ENCODE measurements around the gene PARD3B.

Gene PARD3B

DNA sequence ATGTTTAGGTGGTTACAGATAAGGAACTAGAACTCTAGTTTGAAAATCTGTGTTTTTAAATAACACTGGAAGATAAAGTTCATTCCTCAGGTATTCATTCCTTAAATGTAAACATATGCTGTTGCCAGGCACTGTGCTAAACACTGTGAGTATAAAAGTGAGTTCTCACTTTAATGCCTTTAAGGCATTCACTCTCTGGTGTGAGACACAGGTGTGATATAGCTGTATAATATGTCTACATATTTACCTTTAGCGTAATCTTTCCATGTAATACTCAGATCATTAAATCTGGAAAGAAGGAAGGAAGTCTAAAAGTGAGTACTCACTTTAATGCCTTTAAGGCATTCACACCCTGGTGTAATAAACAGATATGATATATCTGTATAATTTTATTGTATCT is 472.6 kb downstream of the PARD3B start:
- no peak overlapping the region for H3K27ac Mint-ChIP-seq
- no peak overlapping the region for H3K4me3 Mint-ChIP-seq
- H3K27me3 Mint-ChIP-seq (ENCODE audit: low read depth) = no peaks in the 10 kb centered on the region
- no peaks in the 10 kb centered on the region for H3K36me3 Mint-ChIP-seq (ENCODE audit: low read depth)
- TF ChIP-seq, protein P1, sequence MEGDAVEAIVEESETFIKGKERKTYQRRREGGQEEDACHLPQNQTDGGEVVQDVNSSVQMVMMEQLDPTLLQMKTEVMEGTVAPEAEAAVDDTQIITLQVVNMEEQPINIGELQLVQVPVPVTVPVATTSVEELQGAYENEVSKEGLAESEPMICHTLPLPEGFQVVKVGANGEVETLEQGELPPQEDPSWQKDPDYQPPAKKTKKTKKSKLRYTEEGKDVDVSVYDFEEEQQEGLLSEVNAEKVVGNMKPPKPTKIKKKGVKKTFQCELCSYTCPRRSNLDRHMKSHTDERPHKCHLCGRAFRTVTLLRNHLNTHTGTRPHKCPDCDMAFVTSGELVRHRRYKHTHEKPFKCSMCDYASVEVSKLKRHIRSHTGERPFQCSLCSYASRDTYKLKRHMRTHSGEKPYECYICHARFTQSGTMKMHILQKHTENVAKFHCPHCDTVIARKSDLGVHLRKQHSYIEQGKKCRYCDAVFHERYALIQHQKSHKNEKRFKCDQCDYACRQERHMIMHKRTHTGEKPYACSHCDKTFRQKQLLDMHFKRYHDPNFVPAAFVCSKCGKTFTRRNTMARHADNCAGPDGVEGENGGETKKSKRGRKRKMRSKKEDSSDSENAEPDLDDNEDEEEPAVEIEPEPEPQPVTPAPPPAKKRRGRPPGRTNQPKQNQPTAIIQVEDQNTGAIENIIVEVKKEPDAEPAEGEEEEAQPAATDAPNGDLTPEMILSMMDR (IDR thresholded peaks at IDR 0.05; ENCODE audit: unreplicated experiment in 3 of 3) = no peak
- H3K9me3 Mint-ChIP-seq = no peaks in the 10 kb centered on the region
- peaks cover 16% of the 10 kb centered on the region for H3K4me1 Mint-ChIP-seq

- Mint-ChIP-seq H3K27ac (no peak overlapping the region), H3K36me3 (ENCODE audit: low read depth) (no peaks in the 10 kb centered on the region), H3K27me3 (ENCODE audit: low read depth) (no peaks in the 10 kb centered on the region), H3K4me1 (peaks cover 13% of the 10 kb centered on the region), H3K4me3 (no peak overlapping the region), H3K9me3 (no peaks in the 10 kb centered on the region)
- TF ChIP-seq, protein P1 (IDR thresholded peaks at IDR 0.05; ENCODE audit: unreplicated experiment in 3 of 3) = no peak
Observed at GRCh38 chr2:205020673-205021072, 475.4 kb downstream of the PARD3B start.

GRCh38 chr2:205022841-205023240 is 477.6 kb downstream of the PARD3B start:
- Mint-ChIP-seq H3K36me3 (ENCODE audit: low read depth) (no peaks in the 10 kb centered on the region), H3K4me3 (no peak overlapping the region), H3K27me3 (ENCODE audit: low read depth) (no peaks in the 10 kb centered on the region), H3K9me3 (no peaks in the 10 kb centered on the region), H3K4me1 (peaks cover under 1% of the 10 kb centered on the region), H3K27ac (no peak overlapping the region)
- TF ChIP-seq, protein P1 (IDR thresholded peaks at IDR 0.05; ENCODE audit: unreplicated experiment in 3 of 3) = no peak

DNA sequence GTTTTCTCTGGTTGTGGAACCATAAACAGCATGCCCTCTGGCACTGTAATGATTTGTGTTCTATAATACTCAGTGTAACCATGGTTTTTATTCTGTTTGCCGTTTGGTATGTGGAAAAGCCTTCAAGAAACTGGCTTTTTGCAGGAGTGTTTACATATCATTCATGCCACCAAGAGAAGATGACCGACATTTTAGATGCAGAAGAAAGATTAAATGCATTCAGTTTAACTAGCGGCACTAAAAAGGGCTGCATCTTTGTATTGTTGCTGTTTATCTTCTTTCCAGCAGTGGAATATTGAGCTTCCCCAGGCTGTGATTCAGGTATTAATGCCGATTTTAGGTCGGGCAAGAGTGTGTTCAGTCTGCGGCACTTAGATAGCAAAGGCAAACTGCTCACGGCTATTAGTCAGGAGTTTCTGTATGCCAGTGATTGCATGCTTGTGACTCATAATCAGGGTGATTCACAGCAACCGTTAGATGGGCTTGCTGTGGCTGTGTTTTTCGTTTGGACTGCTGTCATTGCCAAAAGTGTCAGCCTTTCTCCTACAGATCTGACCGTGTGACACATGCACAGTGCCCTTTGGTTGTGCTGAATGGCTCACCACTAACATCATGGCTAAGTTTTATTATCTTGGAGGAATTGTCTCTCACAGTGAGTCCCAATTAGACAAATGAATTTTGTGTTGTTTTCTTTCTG is 479.7 kb downstream of the PARD3B start:
- H3K9me3 Mint-ChIP-seq = peaks cover 3% of the 10 kb centered on the region
- no peak overlapping the region for H3K27ac Mint-ChIP-seq
- TF ChIP-seq, protein P1 (IDR thresholded peaks at IDR 0.05; ENCODE audit: unreplicated experiment in 3 of 3) = no peak
- no peaks in the 10 kb centered on the region for H3K4me1 Mint-ChIP-seq
- H3K4me3 Mint-ChIP-seq = no peak overlapping the region
- peaks cover 4% of the 10 kb centered on the region for H3K36me3 Mint-ChIP-seq (ENCODE audit: low read depth)
- H3K27me3 Mint-ChIP-seq (ENCODE audit: low read depth) = no peaks in the 10 kb centered on the region

DNA sequence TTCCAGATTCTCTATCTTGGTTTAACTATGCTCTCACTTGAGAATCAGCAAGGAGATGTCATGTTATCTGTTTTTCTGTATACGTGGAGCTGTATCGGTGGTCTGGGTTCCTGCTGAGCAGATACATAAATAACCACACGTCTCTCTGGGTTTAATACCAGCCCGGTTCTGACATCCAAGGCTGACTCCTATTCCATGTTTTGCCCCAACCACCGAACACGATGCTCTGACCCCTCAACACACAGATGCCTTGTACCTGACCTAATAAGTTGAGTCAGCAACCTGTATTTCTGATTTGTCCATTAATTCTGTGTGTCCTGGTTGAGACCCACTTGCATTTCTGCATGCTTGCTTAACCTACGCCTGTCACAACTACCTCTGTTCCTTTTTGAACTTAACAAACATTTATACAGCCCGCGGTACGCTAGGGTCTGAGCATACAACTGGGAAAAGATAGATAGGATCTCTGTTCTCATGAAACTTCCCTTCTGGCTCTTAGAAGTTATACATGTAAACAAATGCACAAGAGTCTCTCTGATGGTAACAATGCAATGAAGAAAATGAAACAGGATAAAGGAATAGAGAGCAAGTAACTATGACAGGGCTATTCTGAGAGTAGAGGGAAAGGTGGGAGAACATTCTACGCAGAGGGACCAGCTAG is 480.4 kb downstream of the PARD3B start:
- H3K4me1 Mint-ChIP-seq = no peaks in the 10 kb centered on the region
- TF ChIP-seq, protein P1 (IDR thresholded peaks at IDR 0.05; ENCODE audit: unreplicated experiment in 3 of 3) = no peak
- H3K9me3 Mint-ChIP-seq = peaks cover 3% of the 10 kb centered on the region
- no peaks in the 10 kb centered on the region for H3K27me3 Mint-ChIP-seq (ENCODE audit: low read depth)
- H3K4me3 Mint-ChIP-seq = no peak overlapping the region
- H3K36me3 Mint-ChIP-seq (ENCODE audit: low read depth) = peaks cover 4% of the 10 kb centered on the region
- H3K27ac Mint-ChIP-seq = no peak overlapping the region

- Mint-ChIP-seq H3K4me1 (peaks cover 5% of the 10 kb centered on the region), H3K9me3 (peaks cover 3% of the 10 kb centered on the region), H3K27me3 (ENCODE audit: low read depth) (no peaks in the 10 kb centered on the region), H3K4me3 (no peak overlapping the region), H3K27ac (no peak overlapping the region), H3K36me3 (ENCODE audit: low read depth) (peaks cover 4% of the 10 kb centered on the region)
- TF ChIP-seq, protein P1 (IDR thresholded peaks at IDR 0.05; ENCODE audit: unreplicated experiment in 3 of 3) = no peak
Observed at GRCh38 chr2:205030695-205031094, 485.4 kb downstream of the PARD3B start.

All from nephron (organoid).